C4-2B (cell line): ENCODE results near the gene KCNH6.

Experiments
- CTCF ChIP-seq: fragments of 450-650 bp; conservative IDR thresholded peaks from 2 replicates; pipeline ENCODE4 v1.5.1; 2017; ENCODE audit warnings: mild to moderate bottlenecking
- ZFX ChIP-seq: fragments of 450-650 bp; IDR thresholded peaks from 2 replicates; pipeline ENCODE4 v1.6.1; 2017

- no peak for TF ChIP-seq CTCF
- no peak for TF ChIP-seq ZFX
Observed at GRCh38 chr17:63493411-63493810, 29.7 kb upstream of the KCNH6 start.
